NCI-H460 (cell line): ENCODE data around the gene IZUMO4. TPM values are rescaled to one million over a fixed set of nuclear protein-coding genes. Genes with fewer than 3 reads are reported as not detected.

ENCODE experiments used
- DNase-seq: peaks from one replicate; pipeline ENCODE4 v3.0.0-alpha.2; 2016; ENCODE audit warnings: low read depth; ENCODE audit errors: extremely low read depth
- total RNA-seq: library from RNA; depleted of rRNA; stranded (reverse); fragments of >200 nt; shearing (Covaris generic); gene quantifications from 2 replicates; pipeline ENCODE4 v1.2.3, GENCODE V29; 2014

The IZUMO4 gene
- total RNA-seq, 1 experiment from 2014 or later: 1.4 TPM

GRCh38 chr19:2058570-2059421, 37.9 kb upstream of the IZUMO4 start:
- no peak for DNase-seq

- peak; percentile 94 for DNase-seq
Observed at GRCh38 chr19:2059422-2060201, 37.1 kb upstream of the IZUMO4 start.

- DNase-seq: peak; percentile 59
Observed at GRCh38 chr19:2060884-2061494, 35.7 kb upstream of the IZUMO4 start.

GRCh38 chr19:2061495-2062388, 35.0 kb upstream of the IZUMO4 start:
- DNase-seq: peak; percentile 95

- DNase-seq: no peak
Observed at GRCh38 chr19:2062389-2062729, 34.4 kb upstream of the IZUMO4 start.

- DNase-seq: no peak
Observed at GRCh38 chr19:2062770-2063169, 33.9 kb upstream of the IZUMO4 start.

GRCh38 chr19:2063824-2064223, 32.9 kb upstream of the IZUMO4 start:
- no peak for DNase-seq

- no peak for DNase-seq
Observed at GRCh38 chr19:2064395-2064787, 32.3 kb upstream of the IZUMO4 start.

GRCh38 chr19:2064788-2065524, 31.8 kb upstream of the IZUMO4 start:
- DNase-seq: no peak

GRCh38 chr19:2070436-2070827, 26.3 kb upstream of the IZUMO4 start:
- DNase-seq: no peak

- no peak for DNase-seq
Observed at GRCh38 chr19:2070986-2071673, 25.6 kb upstream of the IZUMO4 start.

GRCh38 chr19:2072757-2073551, 23.8 kb upstream of the IZUMO4 start:
- DNase-seq: no peak

GRCh38 chr19:2076526-2076944, 20.2 kb upstream of the IZUMO4 start:
- no peak for DNase-seq

- DNase-seq: no peak
Observed at GRCh38 chr19:2077398-2077797, 19.3 kb upstream of the IZUMO4 start.

GRCh38 chr19:2077833-2078619, 18.7 kb upstream of the IZUMO4 start:
- DNase-seq: no peak

- no peak for DNase-seq
Observed at GRCh38 chr19:2079076-2079864, 17.4 kb upstream of the IZUMO4 start.

- DNase-seq: no peak
Observed at GRCh38 chr19:2079865-2080301, 16.8 kb upstream of the IZUMO4 start.
